Upper lobe of right lung (tissue), 1 donor: ENCODE data around the gene ZIC2. TPM values are rescaled to one million over a fixed set of nuclear protein-coding genes. Genes with fewer than 3 reads are reported as not detected.

ENCODE experiments used
- ATAC-seq: fragments of 200-7000 bp; cut with Tn5 transposase; one replicate; pipeline ENCODE4 v1.9.1; 2020; ENCODE audit warnings: mild to moderate bottlenecking, moderate library complexity
- DNase-seq: peaks from one replicate; pipeline ENCODE4 v3.0.0-alpha.2; 2020
- H3K27ac ChIP-seq: fragments of 200-600 bp; one replicate; pipeline ENCODE4 v1.8.0; 2022
- H3K27me3 ChIP-seq: fragments of 200-600 bp; one replicate; pipeline ENCODE4 v1.8.0; 2022; ENCODE audit warnings: mild to moderate bottlenecking
- H3K36me3 ChIP-seq: fragments of 200-600 bp; one replicate; pipeline ENCODE4 v1.8.0; 2022
- H3K4me1 ChIP-seq: fragments of 200-600 bp; one replicate; pipeline ENCODE4 v1.8.0; 2022
- H3K4me3 ChIP-seq: fragments of 200-600 bp; one replicate; pipeline ENCODE4 v1.8.0; 2022; ENCODE audit warnings: mild to moderate bottlenecking
- H3K9me3 ChIP-seq: fragments of 200-600 bp; one replicate; pipeline ENCODE4 v1.8.0; 2022
- CTCF ChIP-seq: fragments of 200-600 bp; IDR thresholded peaks from one replicate; pipeline ENCODE4 v1.8.0; 2022; ENCODE audit warnings: antibody characterized with exemption
- intact Hi-C: fragments of 100-400 bp; cut with DNase I; formaldehyde crosslinking; loops from one replicate; pipeline ENCODE4 v1.11.0; 2022
- total RNA-seq: library from RNA; stranded (reverse); fragmentation: NEBNext Ultra II Directional; extraction: Animal tissue kit (Norgen Biotek cat#: 25700); gene quantifications from one replicate; pipeline ENCODE4 v1.2.1, GENCODE V29; 2021
- donor health status: DM: no; HTN: yes; CAD: no; lungs with severe emphysema.

ZIC2 gene
- total RNA-seq, 1 donor from 2014 or later = not detected

DNA sequence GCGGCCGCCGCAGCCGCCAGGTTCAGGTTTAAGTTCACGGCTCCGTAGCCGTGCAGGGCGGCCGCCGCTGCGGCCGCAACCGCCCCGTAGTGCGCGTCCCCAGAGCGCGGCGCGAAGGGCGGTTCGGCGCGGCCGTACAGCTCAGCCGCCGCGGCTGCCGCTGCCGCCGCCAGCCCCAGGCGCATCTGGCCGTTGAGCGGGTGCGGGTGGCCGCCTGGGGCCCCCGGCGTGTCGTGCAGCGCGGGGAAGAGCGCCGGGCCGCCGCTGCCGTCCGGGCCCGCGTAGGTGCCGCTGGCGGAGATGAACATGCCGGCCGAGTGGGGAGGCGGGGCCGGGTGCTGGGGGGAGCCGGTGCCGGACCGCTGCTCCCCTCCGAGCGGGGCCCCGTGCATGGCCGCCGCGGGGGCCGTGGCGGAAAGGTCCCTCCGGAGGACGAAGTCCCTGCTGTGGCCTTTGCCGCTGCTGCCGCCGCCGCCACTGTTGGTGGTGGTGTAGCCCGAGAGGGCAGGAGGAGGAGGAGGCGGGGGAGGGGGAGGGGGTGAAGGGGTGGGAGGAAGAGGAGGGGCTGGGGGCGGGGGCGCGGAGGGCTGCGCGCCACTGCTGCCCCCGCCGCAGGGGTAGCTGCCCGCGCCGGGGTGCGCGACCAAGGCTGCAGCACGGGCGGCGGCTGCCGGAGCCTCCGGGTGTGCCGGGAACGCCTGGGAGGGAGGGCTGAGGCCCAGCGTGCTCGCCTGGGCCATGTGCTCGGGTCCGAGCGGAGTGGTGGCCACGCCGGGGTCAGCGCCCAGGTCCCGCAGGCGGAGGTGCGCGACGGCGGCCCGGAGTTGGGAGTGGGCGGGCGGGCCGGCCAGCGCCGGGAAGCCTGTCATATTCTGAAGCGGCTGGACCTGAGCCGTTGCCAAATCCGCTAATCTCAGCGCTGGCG lies 10.7 kb upstream of the ZIC2 start:
- H3K36me3 ChIP-seq = no peaks in the 10 kb centered on the region
- ATAC-seq = peak; percentile 13
- intact Hi-C loops = no loop called here
- H3K27ac ChIP-seq = no peak overlapping the region
- H3K27me3 ChIP-seq = peaks cover 94% of the 10 kb centered on the region
- no peaks in the 10 kb centered on the region for H3K9me3 ChIP-seq
- no peak for DNase-seq
- H3K4me1 ChIP-seq = peaks cover 26% of the 10 kb centered on the region
- H3K4me3 ChIP-seq = peak overlapping the region; percentile 8
- TF ChIP-seq CTCF = no peak

- Histone ChIP-seq H3K27me3 (peaks cover 94% of the 10 kb centered on the region), H3K4me3 (peak within 1 kb of the TSS; percentile 8), H3K9me3 (no peaks in the 10 kb centered on the region), H3K27ac (no peak within 1 kb of the TSS), H3K4me1 (peaks cover 26% of the 10 kb centered on the region), H3K36me3 (no peaks in the 10 kb centered on the region)
- no peak for DNase-seq
- intact Hi-C loops = no loop called here
- ATAC-seq = no peak
- TF ChIP-seq CTCF = no peak
These were observed 9.9 kb upstream of the ZIC2 start, which contains the start of gene ZIC5 for GRCh38 chr13:99971576-99972189. Gene ZIC5 (minus strand): TSS chr13:99971767. CDS start chr13:99971603, 164 bp downstream.

DNA sequence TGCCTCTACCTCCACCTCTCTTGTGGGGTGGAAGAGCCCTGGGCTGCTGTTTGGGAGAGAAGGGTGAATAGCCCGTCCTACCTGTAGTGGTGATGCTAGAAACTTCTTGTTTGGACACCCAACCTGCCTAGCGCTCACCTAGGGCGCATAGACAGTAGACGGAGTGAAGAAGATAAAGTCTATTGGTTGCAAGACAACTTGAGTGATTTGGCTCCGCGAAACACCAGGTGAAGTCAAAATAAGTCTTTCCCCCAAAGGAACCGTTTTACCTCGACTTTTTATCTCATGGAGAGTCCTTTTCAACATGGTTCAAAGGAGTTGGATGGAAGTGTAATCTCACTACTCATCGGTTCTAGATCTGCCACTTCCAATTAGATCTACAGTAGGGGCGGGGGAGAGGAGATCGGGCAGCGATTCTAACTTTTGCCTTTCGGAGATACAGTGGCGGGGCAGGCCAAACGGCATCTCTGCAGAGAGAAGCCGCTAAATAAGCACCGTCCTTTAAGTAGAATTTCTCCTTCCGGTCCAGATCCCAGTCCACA lies 9.3 kb upstream of the ZIC2 start:
- Histone ChIP-seq H3K9me3 (no peaks in the 10 kb centered on the region), H3K27me3 (peaks cover 94% of the 10 kb centered on the region), H3K4me1 (peaks cover 26% of the 10 kb centered on the region), H3K27ac (no peak overlapping the region), H3K4me3 (no peak overlapping the region), H3K36me3 (no peaks in the 10 kb centered on the region)
- ATAC-seq (no peak), DNase-seq (no peak)
- no peak for TF ChIP-seq CTCF
- intact Hi-C loops = no loop called here

DNA sequence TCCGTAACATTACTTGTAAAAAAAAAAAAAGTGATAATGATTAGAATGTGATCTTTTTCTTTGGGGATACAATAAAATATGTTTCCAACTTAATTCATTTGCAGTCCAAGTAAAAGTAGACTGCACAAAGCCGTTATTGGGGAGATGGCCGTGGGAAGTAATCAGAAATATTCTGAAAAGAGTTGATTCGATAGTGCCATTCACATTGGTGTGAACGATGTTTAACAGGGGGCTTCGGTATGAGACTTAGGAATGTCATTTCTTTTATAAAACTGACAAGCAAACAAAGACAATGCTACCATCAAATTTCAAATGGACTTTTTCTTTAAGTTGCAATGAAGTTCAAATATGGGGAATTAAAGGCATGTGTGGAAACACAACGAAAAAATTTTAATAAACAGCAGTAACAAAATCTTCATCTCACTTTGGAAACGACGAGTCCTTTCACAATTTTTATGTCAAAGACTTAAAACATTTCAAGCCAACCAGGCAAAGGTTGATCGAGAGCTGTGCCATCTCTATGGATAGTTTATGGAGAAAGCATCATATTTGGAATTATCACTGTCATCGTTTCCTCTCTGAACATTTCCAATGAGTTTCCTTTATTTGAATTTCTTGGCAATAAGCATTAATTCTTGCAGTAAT lies 8.3 kb upstream of the ZIC2 start:
- Histone ChIP-seq H3K27ac (no peak overlapping the region), H3K4me1 (peaks cover 26% of the 10 kb centered on the region), H3K27me3 (peaks cover 94% of the 10 kb centered on the region), H3K4me3 (no peak overlapping the region), H3K36me3 (no peaks in the 10 kb centered on the region), H3K9me3 (no peaks in the 10 kb centered on the region)
- intact Hi-C loops = no loop called here
- TF ChIP-seq CTCF = no peak
- DNase-seq = no peak
- ATAC-seq = no peak

GRCh38 chr13:99973808-99974185 lies 7.8 kb upstream of the ZIC2 start:
- H3K9me3 ChIP-seq = no peaks in the 10 kb centered on the region
- TF ChIP-seq CTCF = no peak
- ATAC-seq (no peak), DNase-seq (no peak)
- H3K27ac ChIP-seq = no peak overlapping the region
- intact Hi-C loops = no loop called here
- peaks cover 94% of the 10 kb centered on the region for H3K27me3 ChIP-seq
- no peak overlapping the region for H3K4me3 ChIP-seq
- H3K36me3 ChIP-seq = no peaks in the 10 kb centered on the region
- H3K4me1 ChIP-seq = peaks cover 21% of the 10 kb centered on the region
